SHP77 treated with DMSO at 0.1 percent for 48 hours (cell line): ENCODE measurements around the gene FAM107B.

Experiments used
- DNase-seq: peaks from one replicate; lab custom pipeline; 2025; lab: John Stamatoyannopoulos, UW

Gene FAM107B

GRCh38 chr10:14556285-14556956, 218.3 kb downstream of the FAM107B start:
- no peak for DNase-seq

DNA sequence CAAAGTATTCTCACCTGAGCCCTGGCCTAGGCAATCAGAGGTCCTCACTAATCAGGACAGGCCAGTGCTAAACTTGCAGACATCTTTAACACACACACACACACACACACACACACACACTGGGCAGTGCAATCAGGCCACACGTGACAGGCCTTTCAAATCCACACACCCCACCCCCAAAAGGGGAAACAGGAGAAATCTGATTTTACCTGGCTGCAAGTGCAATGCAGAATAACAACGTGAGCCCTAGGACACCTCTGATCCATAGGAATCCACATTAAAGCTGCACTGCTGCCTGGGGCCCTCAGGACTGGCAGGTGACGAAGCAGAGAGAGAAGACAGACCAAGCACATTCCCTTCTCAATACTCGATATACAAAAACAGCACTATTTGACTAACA, 218.9 kb downstream of the FAM107B start:
- no peak for DNase-seq

DNA sequence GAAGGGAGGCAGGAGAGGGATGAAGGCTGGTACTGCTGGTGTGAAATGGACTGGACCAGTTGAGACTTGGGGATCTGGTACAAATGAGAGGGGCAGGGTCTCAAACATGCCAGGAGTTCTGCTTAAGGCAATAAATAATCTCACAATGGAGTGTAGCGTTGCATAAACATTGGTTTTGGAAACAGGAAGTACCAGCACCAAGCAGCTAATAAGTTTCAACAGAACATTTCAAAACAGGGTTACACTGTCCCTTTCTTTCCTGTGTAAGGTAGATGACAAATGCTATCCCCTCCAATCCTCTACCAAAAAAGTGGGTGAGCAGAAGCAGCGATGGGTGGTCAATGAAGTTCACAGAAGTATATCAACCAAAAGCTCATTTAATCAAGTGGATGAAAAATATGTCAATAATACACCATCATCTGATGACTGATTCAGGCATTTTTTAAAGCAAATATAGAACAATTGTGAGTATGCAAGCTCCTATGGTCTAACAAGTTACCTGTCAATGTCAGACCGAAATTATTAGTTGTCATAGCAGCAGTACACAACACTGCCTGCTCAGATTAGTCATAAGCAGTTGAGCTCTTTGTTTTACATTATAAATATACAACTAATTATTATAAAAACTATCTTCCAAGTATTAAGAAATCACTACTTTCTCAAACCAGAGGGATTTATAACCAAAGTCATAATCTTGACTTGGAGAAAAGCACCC, 220.0 kb downstream of the FAM107B start:
- DNase-seq, result no peak

- no peak for DNase-seq
Observed at GRCh38 chr10:14554091-14554490, 220.6 kb downstream of the FAM107B start.

DNA sequence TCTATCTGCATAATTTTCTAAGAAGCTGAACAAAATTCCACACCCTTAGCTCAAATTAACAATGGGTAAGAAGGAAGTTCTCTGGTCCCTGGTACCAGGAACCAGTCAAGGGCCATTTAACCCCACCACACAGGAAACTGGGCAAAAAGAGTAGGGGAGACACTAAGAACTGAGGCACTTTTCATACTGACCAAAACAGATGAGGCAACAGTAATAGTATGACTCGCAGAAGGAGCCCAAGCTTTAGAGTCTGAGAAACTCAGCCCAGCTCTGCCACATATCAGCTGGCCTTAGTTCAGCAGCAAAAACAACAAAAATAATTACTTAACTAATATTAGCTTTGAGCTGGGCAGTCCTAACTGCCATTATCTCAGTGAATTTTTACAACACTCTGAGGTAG, 221.2 kb downstream of the FAM107B start:
- DNase-seq, result no peak

- DNase-seq, result no peak
Observed at GRCh38 chr10:14552015-14552414, 222.7 kb downstream of the FAM107B start.

- DNase-seq, result no peak
Observed at GRCh38 chr10:14550471-14550981, 224.2 kb downstream of the FAM107B start.

- DNase-seq, result no peak
Observed at GRCh38 chr10:14549496-14549895, 225.2 kb downstream of the FAM107B start.

- no peak for DNase-seq
Observed at GRCh38 chr10:14548970-14549369, 225.7 kb downstream of the FAM107B start.

DNA sequence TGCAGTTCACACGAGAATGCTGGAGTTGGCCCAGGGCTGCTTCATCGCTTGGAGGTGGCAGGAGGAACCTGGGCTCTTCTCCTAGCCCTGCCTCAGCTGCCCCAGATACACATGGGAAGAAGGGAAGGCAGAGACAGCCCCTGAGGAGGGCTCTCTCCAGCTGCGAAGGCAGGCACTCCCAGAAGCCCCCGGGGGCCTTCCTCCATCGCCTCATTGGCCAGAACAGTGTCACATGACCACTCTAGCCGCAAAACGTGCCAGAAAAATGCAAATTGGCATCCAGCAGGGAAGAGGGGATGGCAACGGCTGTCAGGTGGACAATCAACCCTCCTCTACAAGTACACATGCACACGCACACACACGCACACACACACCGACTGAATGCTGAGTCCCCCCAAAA, 226.2 kb downstream of the FAM107B start:
- no peak for DNase-seq

- no peak for DNase-seq
Observed at GRCh38 chr10:14547816-14548215, 226.9 kb downstream of the FAM107B start.

- no peak for DNase-seq
Observed at GRCh38 chr10:14545827-14546226, 228.9 kb downstream of the FAM107B start.

GRCh38 chr10:14543904-14544210, 230.8 kb downstream of the FAM107B start:
- DNase-seq, result no peak

- no peak for DNase-seq
Observed at GRCh38 chr10:14543046-14543903, 231.4 kb downstream of the FAM107B start.

- DNase-seq, result no peak
Observed at GRCh38 chr10:14541379-14541778, 233.3 kb downstream of the FAM107B start.

GRCh38 chr10:14540611-14541010, 234.1 kb downstream of the FAM107B start:
- no peak for DNase-seq

- no peak for DNase-seq
Observed at GRCh38 chr10:14540062-14540461, 234.6 kb downstream of the FAM107B start.

- no peak for DNase-seq
Observed at GRCh38 chr10:14539176-14539575, 235.5 kb downstream of the FAM107B start.

- DNase-seq, result no peak
Observed at GRCh38 chr10:14536241-14537213, 238.2 kb downstream of the FAM107B start.

DNA sequence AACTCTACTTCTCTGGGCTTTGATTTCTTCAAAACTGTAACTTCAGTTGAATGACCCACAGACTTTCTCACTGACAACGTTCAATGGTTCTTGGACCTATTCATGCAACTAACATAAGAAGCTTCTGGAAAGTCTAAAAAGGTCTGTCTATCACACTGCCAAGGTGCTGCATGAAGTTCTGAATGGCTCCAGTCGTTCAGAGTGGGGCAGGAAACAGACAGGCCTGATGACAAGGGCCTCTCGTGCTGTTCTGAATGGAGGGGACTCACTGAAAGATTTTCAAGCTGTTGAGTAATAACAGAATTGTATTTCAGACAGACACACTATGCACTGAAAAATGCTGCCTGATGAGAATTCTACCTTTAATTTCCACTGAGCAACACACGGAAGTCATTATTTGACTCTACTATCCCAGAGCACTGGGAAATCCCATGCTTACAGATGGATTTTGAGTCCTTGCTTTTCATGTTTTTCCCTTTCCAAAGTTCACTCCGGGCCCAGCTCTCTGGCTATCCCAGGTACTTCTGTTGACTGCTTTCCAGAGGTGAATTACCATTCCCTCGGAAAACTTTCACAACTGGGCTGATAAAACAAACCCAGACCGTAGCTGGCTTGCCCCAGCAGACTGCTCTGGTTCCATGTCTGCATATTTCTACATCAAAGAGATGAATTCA, 239.1 kb downstream of the FAM107B start:
- DNase-seq, result no peak

- DNase-seq, result no peak
Observed at GRCh38 chr10:14534152-14534551, 240.5 kb downstream of the FAM107B start.
